LNCaP clone FGC (cell line): ENCODE results near the gene MUC22.
A peak's percentile ranks its signal among the peaks of the same experiment; 100 is the strongest.

Experiments used
- DNase-seq: peaks from one replicate; pipeline ENCODE4 v3.0.0-alpha.2; 2011; ENCODE audit warnings: low read depth
- H3K4me3 ChIP-seq: 2 replicates; pipeline ENCODE4 v1.5.1; 2011; ENCODE audit warnings: mild to moderate bottlenecking, low read depth, low read length, control low read depth
- TF ChIP-seq, protein P1 (sequence below): IDR thresholded peaks from 2 replicates; pipeline ENCODE4 v1.5.1; 2012; ENCODE audit warnings: mild to moderate bottlenecking; ENCODE audit not compliant: control insufficient read depth, insufficient read depth; ENCODE audit errors: extremely low read depth

Gene MUC22

DNA sequence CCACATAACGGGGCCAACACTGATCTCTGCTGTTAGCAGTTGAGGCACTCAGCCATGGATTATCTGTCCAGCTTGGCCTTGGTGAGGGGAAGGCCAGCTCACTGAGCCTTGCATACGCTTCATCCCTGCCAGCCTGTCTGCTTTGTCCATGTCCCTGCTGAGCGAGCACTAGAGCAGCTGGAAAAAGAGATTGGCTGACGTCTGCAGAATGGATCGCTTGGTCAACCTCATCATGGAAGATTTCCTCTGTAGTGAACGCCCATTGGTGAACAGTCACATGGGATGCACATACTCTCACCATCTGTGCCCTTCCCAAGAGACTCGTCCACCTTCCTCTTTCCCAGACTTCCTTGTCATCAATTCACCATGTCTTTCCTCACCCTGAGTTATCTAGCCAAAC, 26.9 kb downstream of the MUC22 start:
- DNase-seq: no peak
- TF ChIP-seq, protein P1, sequence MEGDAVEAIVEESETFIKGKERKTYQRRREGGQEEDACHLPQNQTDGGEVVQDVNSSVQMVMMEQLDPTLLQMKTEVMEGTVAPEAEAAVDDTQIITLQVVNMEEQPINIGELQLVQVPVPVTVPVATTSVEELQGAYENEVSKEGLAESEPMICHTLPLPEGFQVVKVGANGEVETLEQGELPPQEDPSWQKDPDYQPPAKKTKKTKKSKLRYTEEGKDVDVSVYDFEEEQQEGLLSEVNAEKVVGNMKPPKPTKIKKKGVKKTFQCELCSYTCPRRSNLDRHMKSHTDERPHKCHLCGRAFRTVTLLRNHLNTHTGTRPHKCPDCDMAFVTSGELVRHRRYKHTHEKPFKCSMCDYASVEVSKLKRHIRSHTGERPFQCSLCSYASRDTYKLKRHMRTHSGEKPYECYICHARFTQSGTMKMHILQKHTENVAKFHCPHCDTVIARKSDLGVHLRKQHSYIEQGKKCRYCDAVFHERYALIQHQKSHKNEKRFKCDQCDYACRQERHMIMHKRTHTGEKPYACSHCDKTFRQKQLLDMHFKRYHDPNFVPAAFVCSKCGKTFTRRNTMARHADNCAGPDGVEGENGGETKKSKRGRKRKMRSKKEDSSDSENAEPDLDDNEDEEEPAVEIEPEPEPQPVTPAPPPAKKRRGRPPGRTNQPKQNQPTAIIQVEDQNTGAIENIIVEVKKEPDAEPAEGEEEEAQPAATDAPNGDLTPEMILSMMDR: no peak
- no peak overlapping the region for H3K4me3 ChIP-seq

DNA sequence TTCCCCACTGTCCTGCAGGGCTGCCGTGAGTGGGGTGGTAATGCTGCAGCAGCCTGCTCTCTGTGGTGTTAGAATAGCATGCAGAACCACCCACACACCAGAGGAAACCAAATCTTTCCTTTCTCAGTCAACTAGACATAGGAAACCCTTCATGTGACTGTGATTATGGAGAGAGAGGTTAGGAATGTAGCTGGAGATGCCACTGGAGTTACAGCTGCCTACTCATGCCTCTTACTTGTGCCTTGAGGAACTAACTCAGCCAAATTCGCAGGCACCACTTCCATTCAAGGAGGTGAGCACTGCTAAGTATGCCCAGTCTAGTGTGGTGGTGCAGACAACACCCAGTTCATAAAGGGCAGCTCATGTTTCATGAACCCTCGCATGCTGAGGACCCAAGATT, 27.4 kb downstream of the MUC22 start:
- no peak for DNase-seq

DNA sequence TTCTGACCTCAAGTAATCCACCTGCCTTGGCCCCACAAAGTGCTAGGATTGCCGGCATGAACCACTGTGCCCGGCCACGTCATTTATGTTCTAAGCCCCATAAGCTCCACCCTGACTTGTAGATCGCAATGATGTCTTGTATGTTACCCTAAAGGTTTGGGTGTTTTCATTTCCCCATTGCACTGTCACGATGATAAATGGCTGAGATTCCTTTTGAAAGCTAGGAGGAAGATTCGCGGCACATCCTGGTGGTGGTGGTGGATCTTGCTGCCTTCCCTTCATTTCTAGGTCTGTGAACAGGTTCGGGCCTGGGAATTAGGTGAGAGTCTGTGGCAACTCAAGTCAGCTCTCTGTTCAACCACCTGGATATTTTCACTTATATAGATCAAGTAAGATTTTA, 28.3 kb downstream of the MUC22 start:
- no peak overlapping the region for H3K4me3 ChIP-seq
- TF ChIP-seq, protein P1: no peak
- DNase-seq: no peak

More for the DNA sequence above, 27.4 kb downstream of the MUC22 start:
- H3K4me3 ChIP-seq: no peak overlapping the region
- TF ChIP-seq, protein P1: no peak

DNA sequence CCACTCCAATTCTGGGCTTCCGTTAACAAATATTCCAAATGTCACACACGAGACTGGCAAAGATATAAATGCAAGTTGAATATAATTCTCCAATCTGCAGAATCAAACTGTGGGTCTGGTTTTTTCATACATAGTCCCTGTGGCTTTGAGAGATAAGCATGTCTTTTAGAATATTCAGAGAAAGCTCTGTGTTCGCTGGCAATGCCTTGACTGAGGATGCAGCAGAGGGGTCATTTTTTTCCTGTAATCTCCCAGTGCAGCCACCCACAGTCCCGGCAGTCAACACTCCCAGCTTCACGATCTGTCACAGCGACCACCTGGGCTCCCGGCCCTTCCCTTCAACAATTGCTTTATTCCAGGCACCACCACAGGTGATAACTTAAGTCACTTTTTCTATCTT, 30.5 kb downstream of the MUC22 start:
- no peak for DNase-seq
- TF ChIP-seq, protein P1: no peak

DNA sequence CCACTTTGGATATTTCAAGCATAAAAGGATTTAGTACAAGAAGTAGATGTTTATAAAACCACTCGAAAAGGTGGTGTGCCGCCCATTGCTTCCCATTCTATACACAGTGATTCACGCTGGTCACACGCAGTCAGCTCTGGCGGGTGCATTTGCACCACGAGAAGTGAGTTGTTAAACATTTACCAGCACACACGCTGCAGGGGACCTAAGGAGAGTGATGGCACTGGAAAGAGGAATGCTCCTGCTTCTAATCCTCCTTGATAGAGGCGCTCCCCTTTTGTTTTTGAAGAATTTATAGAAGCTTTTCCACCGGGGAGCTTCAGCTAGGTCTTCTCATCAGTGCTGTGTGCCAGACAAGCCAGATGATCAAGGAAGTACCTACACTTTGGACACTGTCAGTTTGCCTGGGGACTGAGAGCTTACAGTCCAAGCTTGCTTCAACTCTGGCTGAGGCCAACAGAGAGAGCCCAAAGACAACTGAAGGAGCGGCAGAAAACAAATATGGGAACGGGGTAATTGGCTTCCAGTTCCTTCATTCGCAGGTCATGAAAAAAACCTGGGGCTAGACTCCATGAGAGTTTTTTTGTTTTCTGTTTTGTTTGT, 31.2 kb downstream of the MUC22 start:
- no peak for DNase-seq
- H3K4me3 ChIP-seq: no peak overlapping the region
- TF ChIP-seq, protein P1: no peak

More for the DNA sequence above, 30.5 kb downstream of the MUC22 start:
- no peak overlapping the region for H3K4me3 ChIP-seq

DNA sequence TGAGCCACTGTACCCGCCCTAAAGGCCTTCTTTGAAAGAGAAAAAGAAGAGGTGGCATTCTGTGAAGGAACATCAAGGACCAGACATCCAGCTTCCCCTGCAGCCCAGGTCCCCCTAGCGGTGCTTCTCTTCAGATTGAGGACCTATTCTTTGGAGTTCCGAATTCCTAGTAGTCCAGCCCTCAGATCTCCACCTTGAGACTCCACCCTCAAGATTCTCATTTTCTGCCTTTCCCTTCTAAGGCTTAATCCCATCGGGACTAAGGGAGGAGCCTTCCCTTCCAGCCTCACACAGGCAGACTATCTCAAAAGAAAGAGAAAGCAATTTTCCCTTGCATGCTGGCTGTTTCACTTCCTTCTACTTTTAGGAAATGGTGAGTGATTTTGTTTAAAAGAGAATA, 32.5 kb downstream of the MUC22 start:
- no peak overlapping the region for H3K4me3 ChIP-seq
- DNase-seq: peak; percentile 33
- TF ChIP-seq, protein P1: peak; percentile 65

DNA sequence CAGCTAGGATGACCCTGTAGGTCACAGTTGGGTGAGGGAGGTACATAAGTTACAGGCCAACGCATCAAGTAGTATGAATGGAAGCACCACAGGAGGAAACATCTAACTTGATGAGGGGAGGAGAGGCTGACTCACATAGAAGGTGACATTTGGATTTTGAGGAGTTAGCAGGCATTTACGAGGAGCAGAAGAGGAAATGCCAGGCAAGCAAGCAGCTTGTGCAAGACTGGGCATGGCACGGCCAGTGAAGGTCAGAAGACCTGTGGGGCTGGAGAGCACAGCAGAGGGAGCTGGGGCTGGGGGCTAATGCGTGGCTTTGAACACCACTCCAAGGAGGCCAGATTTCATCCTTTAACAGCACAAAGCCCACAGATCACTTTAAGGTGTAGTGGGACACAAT, 37.8 kb downstream of the MUC22 start:
- no peak for DNase-seq
- H3K4me3 ChIP-seq: no peak overlapping the region
- TF ChIP-seq, protein P1: no peak
